K562 (cell line): ENCODE results near the gene MSI1. TPM values are rescaled to one million over a fixed set of nuclear protein-coding genes. Genes with fewer than 3 reads are reported as not detected.

ENCODE experiments used
- BRD4 ChIP-seq: fragments of 200-600 bp; sonication (generic); IDR thresholded peaks from 2 replicates; pipeline ENCODE4 v1.6.1; 2017; ENCODE audit warnings: inconsistent platforms
- CHAMP1 ChIP-seq: fragments of 450-650 bp; IDR thresholded peaks from 2 replicates; pipeline ENCODE4 v1.6.1; 2016; ENCODE audit warnings: mild to moderate bottlenecking
- DACH1 ChIP-seq: fragments of 450-650 bp; IDR thresholded peaks from 2 replicates; pipeline ENCODE4 v1.6.1; 2018; ENCODE audit not compliant: partially characterized antibody
- FUS ChIP-seq: fragments of 200-400 bp; formaldehyde crosslinking; optimal IDR thresholded peaks from 2 replicates; pipeline ENCODE3; 2017; ENCODE audit warnings: low read depth, low read length
- HDAC3 ChIP-seq: fragments of 450-650 bp; IDR thresholded peaks from 2 replicates; pipeline ENCODE4 v1.6.1; 2018; ENCODE audit warnings: borderline replicate concordance, mild to moderate bottlenecking, moderate library complexity; ENCODE audit not compliant: partially characterized antibody
- HNRNPK ChIP-seq: fragments of 200-400 bp; formaldehyde crosslinking; IDR thresholded peaks from one replicate; pipeline ENCODE4 v1.6.1; 2018; ENCODE audit warnings: mild to moderate bottlenecking, low read depth, low read length; ENCODE audit not compliant: poor library complexity, severe bottlenecking
- MAX ChIP-seq: sonication (generic); formaldehyde crosslinking; IDR thresholded peaks from 2 replicates; pipeline ENCODE4 v1.9.0; 2022; ENCODE audit warnings: mild to moderate bottlenecking, missing genetic modification reagents
- NEUROD1 ChIP-seq: fragments of 150-350 bp; IDR thresholded peaks from 2 replicates; pipeline ENCODE4 v1.6.1; 2014; ENCODE audit warnings: borderline replicate concordance, low read length, low read depth; ENCODE audit not compliant: partially characterized antibody
- NR1H2 ChIP-seq: sonication (generic); formaldehyde crosslinking; IDR thresholded peaks from 2 replicates; pipeline ENCODE4 v1.4.0; 2020; ENCODE audit warnings: mild to moderate bottlenecking, missing genetic modification reagents
- SIX5 ChIP-seq, 2 experiments: IDR thresholded peaks; 2 replicates each; pipeline ENCODE4 v1.6.1; 2011; ENCODE audit warnings: low read length in 2 of 2, borderline replicate concordance in 1 of 2, low read depth in 1 of 2, mild to moderate bottlenecking in 1 of 2, moderate library complexity in 1 of 2; ENCODE audit not compliant: insufficient read depth in 1 of 2
- THAP7 ChIP-seq: fragments of 250-450 bp; sonication (Bioruptor Pico); IDR thresholded peaks from 2 replicates; pipeline ENCODE4 v1.5.0; 2021
- TRIM28 ChIP-seq: fragments of 450-650 bp; IDR thresholded peaks from 2 replicates; pipeline ENCODE4 v1.6.1; 2017
- ZNF444 ChIP-seq: fragments of 250-450 bp; sonication (Bioruptor Pico); IDR thresholded peaks from 2 replicates; pipeline ENCODE4 v1.4.0; 2020; ENCODE audit warnings: mild to moderate bottlenecking, moderate library complexity
- ZNF76 ChIP-seq: fragments of 250-450 bp; sonication (Bioruptor Pico); IDR thresholded peaks from 2 replicates; pipeline ENCODE4 v1.4.0; 2020; ENCODE audit warnings: mild to moderate bottlenecking, moderate library complexity, borderline replicate concordance
- ZNF778 ChIP-seq: fragments of 450-650 bp; formaldehyde crosslinking; IDR thresholded peaks from 2 replicates; pipeline ENCODE4 v1.4.0; 2020; ENCODE audit warnings: mild to moderate bottlenecking, moderate library complexity
- polyA plus RNA-seq, 8 experiments: library from polyadenylated mRNA; depleted of rRNA in 4 of 8; stranded (reverse) in 5 of 8; unstranded in 3 of 8; fragments of >200 nt; fragmentation: Nextera tagmentation in 2 of 8; fragmentation: Illumina TruSeq in 1 of 8; extraction: Ambion mirVana in 2 of 8; extraction: Trizol in 1 of 8; gene quantifications; 2 replicates each; pipeline versions ENCODE4 v1.2.1 to v1.2.3, GENCODE V29; 2011 to 2014; ENCODE audit warnings: inconsistent platforms in 1 of 8, missing spikeins in 1 of 8
- total RNA-seq, 7 experiments: library from RNA; depleted of rRNA in 6 of 7; stranded (reverse); fragments of >200 nt in 6 of 7; fragmentation: Illumina TruSeq in 2 of 7; extraction: Trizol in 2 of 7; gene quantifications; 2 replicates each; pipeline versions ENCODE4 v1.2.1 to v1.2.3, GENCODE V29; 2011 to 2021; ENCODE audit warnings: low replicate concordance in 1 of 7
- TF ChIP-seq, protein P1 (sequence below): fragments of 150-350 bp; conservative IDR thresholded peaks from 2 replicates; pipeline ENCODE4 v1.6.1; 2014; ENCODE audit warnings: low read length
- TF ChIP-seq, protein P2 (sequence below): sonication (generic); formaldehyde crosslinking; IDR thresholded peaks from 2 replicates; pipeline ENCODE4 v1.5.0; 2020; ENCODE audit warnings: missing genetic modification reagents

Gene MSI1
- total and polyA plus RNA-seq, 9 of the 15 experiments (the other 6 are each of a cell fraction or from before 2014, with no cell fraction given) = 0.16 TPM; not detected in 8

- TF ChIP-seq CHAMP1 (no peak), ZNF778 (CRISPR knock-in tag) (no peak), SIX5 (IDR thresholded peaks at IDR 0.05; ENCODE audit: borderline replicate concordance in 1 of 2, insufficient read depth in 1 of 2, low read depth in 1 of 2, low read length in 2 of 2) (no peak), HDAC3 (no peak), HNRNPK (no peak), ZNF444 (CRISPR knock-in tag) (no peak), FUS (no peak), NEUROD1 (no peak), NR1H2 (CRISPR knock-in tag) (no peak), ZNF76 (CRISPR knock-in tag) (no peak), DACH1 (no peak), BRD4 (peak; percentile 67; the same call in 1 of the 2 replicates), TRIM28 (no peak), MAX (CRISPR knock-in tag) (peak; percentile 99), THAP7 (CRISPR knock-in tag) (no peak)
- TF ChIP-seq, protein P1, sequence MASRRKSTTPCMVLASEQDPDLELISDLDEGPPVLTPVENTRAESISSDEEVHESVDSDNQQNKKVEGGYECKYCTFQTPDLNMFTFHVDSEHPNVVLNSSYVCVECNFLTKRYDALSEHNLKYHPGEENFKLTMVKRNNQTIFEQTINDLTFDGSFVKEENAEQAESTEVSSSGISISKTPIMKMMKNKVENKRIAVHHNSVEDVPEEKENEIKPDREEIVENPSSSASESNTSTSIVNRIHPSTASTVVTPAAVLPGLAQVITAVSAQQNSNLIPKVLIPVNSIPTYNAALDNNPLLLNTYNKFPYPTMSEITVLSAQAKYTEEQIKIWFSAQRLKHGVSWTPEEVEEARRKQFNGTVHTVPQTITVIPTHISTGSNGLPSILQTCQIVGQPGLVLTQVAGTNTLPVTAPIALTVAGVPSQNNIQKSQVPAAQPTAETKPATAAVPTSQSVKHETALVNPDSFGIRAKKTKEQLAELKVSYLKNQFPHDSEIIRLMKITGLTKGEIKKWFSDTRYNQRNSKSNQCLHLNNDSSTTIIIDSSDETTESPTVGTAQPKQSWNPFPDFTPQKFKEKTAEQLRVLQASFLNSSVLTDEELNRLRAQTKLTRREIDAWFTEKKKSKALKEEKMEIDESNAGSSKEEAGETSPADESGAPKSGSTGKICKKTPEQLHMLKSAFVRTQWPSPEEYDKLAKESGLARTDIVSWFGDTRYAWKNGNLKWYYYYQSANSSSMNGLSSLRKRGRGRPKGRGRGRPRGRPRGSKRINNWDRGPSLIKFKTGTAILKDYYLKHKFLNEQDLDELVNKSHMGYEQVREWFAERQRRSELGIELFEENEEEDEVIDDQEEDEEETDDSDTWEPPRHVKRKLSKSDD = no peak
- TF ChIP-seq, protein P2, sequence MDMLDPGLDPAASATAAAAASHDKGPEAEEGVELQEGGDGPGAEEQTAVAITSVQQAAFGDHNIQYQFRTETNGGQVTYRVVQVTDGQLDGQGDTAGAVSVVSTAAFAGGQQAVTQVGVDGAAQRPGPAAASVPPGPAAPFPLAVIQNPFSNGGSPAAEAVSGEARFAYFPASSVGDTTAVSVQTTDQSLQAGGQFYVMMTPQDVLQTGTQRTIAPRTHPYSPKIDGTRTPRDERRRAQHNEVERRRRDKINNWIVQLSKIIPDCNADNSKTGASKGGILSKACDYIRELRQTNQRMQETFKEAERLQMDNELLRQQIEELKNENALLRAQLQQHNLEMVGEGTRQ (CRISPR knock-in tag) = peak; percentile 99
Measured at GRCh38 chr12:120317224-120318105, 51.5 kb downstream of the MSI1 start (continued).
